Transverse colon (tissue), 4 donors: ENCODE measurements around the gene NFAT5. TPM values are rescaled to one million over a fixed set of nuclear protein-coding genes. Genes with fewer than 3 reads are reported as not detected.
A peak's percentile ranks its signal among the peaks of the same experiment; 100 is the strongest.

ENCODE experiments used
- DNase-seq: peaks from one replicate; pipeline ENCODE4 v3.0.0-alpha.2; 2019
- H3K27ac ChIP-seq, 4 donors: fragments of 200-600 bp; sonication (generic); 2 replicates each; pipeline ENCODE4 v1.5.1; 2016 to 2018; ENCODE audit warnings: inconsistent platforms in 4 of 4
- H3K27me3 ChIP-seq: fragments of 200-600 bp; sonication (generic); 2 replicates; pipeline ENCODE4 v1.5.1; 2017; ENCODE audit warnings: inconsistent platforms
- H3K36me3 ChIP-seq, 4 donors: fragments of 200-600 bp; sonication (generic); 2 replicates each; pipeline ENCODE4 v1.5.1; 2017 to 2019; ENCODE audit warnings: inconsistent platforms in 4 of 4
- H3K4me1 ChIP-seq, 4 donors: fragments of 200-600 bp; sonication (generic); 2 replicates each; pipeline ENCODE4 v1.5.1; 2017 to 2020; ENCODE audit warnings: inconsistent platforms in 4 of 4
- H3K4me3 ChIP-seq, 4 donors: fragments of 200-600 bp; sonication (generic); 1 replicate in 1 of 4; 2 replicates in 3 of 4; pipeline versions ENCODE4 v1.5.1 to v1.6.1; 2017 to 2019; ENCODE audit warnings: inconsistent platforms in 4 of 4
- H3K9me3 ChIP-seq, 2 donors: fragments of 200-600 bp; sonication (generic); 2 replicates each; pipeline ENCODE4 v1.5.1; 2017 to 2019; ENCODE audit warnings: inconsistent platforms in 2 of 2
- EP300 ChIP-seq: sonication (generic); formaldehyde crosslinking; IDR thresholded peaks from one replicate; pipeline ENCODE4 v1.6.1; 2017; ENCODE audit warnings: antibody characterized with exemption, low read depth
- POLR2A ChIP-seq: fragments of 450-650 bp; IDR thresholded peaks from one replicate; pipeline ENCODE4 v1.6.1; 2016; ENCODE audit warnings: antibody characterized with exemption, mild to moderate bottlenecking, moderate library complexity
- POLR2AphosphoS5 ChIP-seq, 3 donors: sonication (generic); formaldehyde crosslinking; IDR thresholded peaks; one replicate each; pipeline ENCODE4 v1.6.1; 2016; ENCODE audit warnings: antibody characterized with exemption in 3 of 3
- WGBS, 2 donors: methylation state at CpG; one replicate each; pipeline ENCODE4 v1.1.5; 2018; ENCODE audit warnings: low coverage in 1 of 2; 5-methylcytosine and 5-hydroxymethylcytosine counted together
- in situ Hi-C, 4 donors: fragments of 200-750 bp; cut with MboI; loops; one replicate each; pipeline versions ENCODE4 v1.15.0 to v1.15.1; 2017; ENCODE audit warnings: low sequenced_read_pairs in 3 of 4, low pct_ligation_motif_present in 1 of 4, low pct_unique_long_range_greater_than_20kb in 1 of 4
- intact Hi-C: fragments of 100-400 bp; cut with DNase I; formaldehyde crosslinking; loops from one replicate; pipeline ENCODE4 v1.15.1; 2023; ENCODE audit warnings: low total_unique reads
- total RNA-seq, 4 donors: library from RNA; depleted of rRNA; stranded (reverse); fragments of >200 nt; gene quantifications; one replicate each; pipeline ENCODE4 v1.1.0, GENCODE V29; 2016
- TF ChIP-seq, protein P1 (sequence below), 5 experiments: fragments of 200-600 bp in 3 of 5; fragments of 450-650 bp in 2 of 5; sonication (generic) in 3 of 5; IDR thresholded peaks; 1 replicate in 2 of 5; 2 replicates in 3 of 5; pipeline ENCODE4 v1.5.1; 2016 to 2017; ENCODE audit warnings: antibody characterized with exemption in 5 of 5, inconsistent platforms in 3 of 5, mild to moderate bottlenecking in 2 of 5, moderate library complexity in 1 of 5

Gene NFAT5
- total RNA-seq, 4 donors from 2014 or later: 37.3 to 131 (median 88.8) TPM

DNA sequence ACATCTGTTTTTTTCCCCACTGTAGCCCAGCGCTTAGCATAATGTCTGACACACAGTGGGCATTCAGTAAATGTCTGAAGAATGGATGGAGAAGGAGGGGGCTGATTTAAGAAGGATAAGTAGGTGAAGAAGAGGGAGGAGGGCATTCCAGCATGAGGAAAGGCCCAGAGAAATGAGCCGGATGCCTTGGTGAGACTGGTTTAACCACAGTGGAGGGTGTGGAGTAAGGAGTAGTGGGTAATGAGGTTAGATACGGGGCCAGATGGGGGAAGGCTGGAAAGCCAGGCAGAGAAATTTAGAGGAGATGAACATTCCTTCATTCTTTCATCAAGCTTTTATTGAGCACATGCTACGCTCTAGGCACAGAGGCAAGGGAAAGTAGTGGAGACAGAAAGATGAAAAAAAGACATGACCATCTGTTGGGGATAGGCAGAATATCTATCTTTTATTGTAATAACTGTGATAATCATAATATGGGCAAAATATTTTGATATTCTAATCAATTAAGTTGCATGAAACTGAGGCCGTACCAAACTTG lies 43.7 kb upstream of the NFAT5 start:
- in situ Hi-C loops (no loop called here), intact Hi-C loops (no loop called here)
- WGBS, 2 donors: 90 to 98% methylated on average over 5 of the region's 5 CpGs
- H3K36me3 ChIP-seq: no peaks in the 10 kb centered on the region
- no peak for TF ChIP-seq EP300
- no peak for TF ChIP-seq POLR2AphosphoS5 (IDR thresholded peaks at IDR 0.05)
- DNase-seq: no peak
- no peak overlapping the region for H3K27ac ChIP-seq
- no peak overlapping the region for H3K4me3 ChIP-seq
- peaks cover 4 to 11% (median 10%) of the 10 kb centered on the region in 4 donors for H3K4me1 ChIP-seq
- no peaks in the 10 kb centered on the region for H3K27me3 ChIP-seq
- H3K9me3 ChIP-seq: no peaks in the 10 kb centered on the region

DNA sequence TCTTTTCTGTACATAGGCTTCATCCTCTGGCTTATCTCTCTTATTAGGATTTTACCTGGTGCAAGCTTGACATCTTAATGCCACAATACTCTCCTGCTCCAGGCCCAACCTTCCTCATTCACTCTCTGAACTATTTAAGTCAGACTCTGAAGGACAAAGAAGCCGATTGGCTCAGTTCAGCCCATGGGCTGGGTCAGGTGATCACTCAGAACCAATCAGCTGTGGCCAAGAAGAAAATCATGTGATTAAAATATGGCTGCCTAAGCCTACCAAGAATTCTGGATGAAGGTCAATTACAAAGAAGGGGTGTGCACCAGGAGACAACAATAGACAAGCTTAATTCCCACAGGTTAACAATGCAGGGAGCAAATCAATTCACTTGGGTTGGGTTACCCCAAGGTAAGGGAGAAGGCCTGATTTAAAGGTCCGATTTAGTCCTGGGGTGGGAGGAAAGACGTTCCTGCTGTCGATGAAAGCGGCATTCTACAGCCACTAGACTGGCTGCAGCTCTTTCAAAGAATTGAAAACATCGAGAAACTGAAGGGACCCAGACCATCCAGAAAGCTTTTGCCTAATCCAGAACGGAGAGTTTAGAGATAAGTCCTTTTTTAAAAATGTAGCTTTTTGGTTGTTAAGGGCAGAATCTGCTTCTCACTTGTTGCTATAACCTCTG lies 42.9 kb upstream of the NFAT5 start:
- no peaks in the 10 kb centered on the region for H3K9me3 ChIP-seq
- no peaks in the 10 kb centered on the region for H3K36me3 ChIP-seq
- TF ChIP-seq POLR2AphosphoS5 (IDR thresholded peaks at IDR 0.05) (no peak), EP300 (no peak), POLR2A (no peak)
- TF ChIP-seq, protein P1, sequence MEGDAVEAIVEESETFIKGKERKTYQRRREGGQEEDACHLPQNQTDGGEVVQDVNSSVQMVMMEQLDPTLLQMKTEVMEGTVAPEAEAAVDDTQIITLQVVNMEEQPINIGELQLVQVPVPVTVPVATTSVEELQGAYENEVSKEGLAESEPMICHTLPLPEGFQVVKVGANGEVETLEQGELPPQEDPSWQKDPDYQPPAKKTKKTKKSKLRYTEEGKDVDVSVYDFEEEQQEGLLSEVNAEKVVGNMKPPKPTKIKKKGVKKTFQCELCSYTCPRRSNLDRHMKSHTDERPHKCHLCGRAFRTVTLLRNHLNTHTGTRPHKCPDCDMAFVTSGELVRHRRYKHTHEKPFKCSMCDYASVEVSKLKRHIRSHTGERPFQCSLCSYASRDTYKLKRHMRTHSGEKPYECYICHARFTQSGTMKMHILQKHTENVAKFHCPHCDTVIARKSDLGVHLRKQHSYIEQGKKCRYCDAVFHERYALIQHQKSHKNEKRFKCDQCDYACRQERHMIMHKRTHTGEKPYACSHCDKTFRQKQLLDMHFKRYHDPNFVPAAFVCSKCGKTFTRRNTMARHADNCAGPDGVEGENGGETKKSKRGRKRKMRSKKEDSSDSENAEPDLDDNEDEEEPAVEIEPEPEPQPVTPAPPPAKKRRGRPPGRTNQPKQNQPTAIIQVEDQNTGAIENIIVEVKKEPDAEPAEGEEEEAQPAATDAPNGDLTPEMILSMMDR (IDR thresholded peaks at IDR 0.05): no peak
- no peaks in the 10 kb centered on the region for H3K27me3 ChIP-seq
- intact Hi-C loops: no loop called here
- in situ Hi-C loops: no loop called here
- H3K4me1 ChIP-seq: peaks cover 4 to 11% (median 10%) of the 10 kb centered on the region in 4 donors
- DNase-seq: no peak
- peak overlapping the region; percentile 23 to 70 (median 58) for H3K27ac ChIP-seq
- H3K4me3 ChIP-seq: no peak overlapping the region
- WGBS, 2 donors: 85% methylated on average over 7 of the region's 7 CpGs; no CpG with 5 or more reads in 1 of the 2 donors

DNA sequence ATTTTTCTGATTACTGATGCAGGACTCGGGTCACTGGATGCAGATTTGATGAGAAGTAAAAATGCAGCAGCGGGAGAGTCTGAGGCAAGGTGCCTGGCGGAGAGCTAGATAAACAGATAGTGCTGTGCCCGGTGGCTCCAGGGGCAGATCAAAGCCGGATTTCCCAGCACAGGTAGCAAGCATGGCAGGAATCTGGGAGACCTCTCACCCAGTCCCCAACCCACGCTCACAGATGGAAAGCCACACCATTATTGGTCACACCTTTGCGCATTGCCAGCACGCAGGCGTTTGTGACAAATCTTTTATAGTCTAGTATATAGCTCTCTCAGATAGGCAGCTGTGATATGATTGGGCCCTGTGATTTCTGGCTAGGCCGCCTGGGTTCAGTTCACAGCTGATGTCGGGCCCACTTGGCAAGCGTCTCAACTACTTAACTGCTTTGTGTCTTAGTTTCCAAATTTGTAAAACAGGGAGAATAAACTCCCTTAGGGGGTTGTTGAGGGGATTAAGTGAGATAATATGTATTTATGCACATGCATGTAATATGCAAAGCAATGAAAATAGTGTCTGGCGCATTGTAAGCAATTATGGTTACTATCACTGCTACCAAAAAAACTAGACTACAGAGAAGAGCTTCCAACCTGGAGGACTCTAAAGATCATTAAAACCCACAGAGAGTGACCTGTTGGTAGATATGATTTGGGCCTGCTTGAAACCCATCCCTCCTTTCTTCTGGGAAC lies 42.0 kb upstream of the NFAT5 start:
- no peaks in the 10 kb centered on the region for H3K36me3 ChIP-seq
- intact Hi-C loops: no loop called here
- WGBS, 2 donors: 49 to 63% methylated on average over 5 to 13 of the region's 13 CpGs
- peak in 1 of 3 donors; percentile 46 for TF ChIP-seq POLR2AphosphoS5 (IDR thresholded peaks at IDR 0.05)
- no peak for TF ChIP-seq POLR2A
- no peaks in the 10 kb centered on the region for H3K27me3 ChIP-seq
- H3K4me3 ChIP-seq: no peak overlapping the region
- peak; percentile 84 for DNase-seq
- peak overlapping the region; percentile 23 to 70 (median 61) for H3K27ac ChIP-seq
- H3K9me3 ChIP-seq: no peaks in the 10 kb centered on the region
- peaks cover 4 to 11% (median 10%) of the 10 kb centered on the region in 4 donors for H3K4me1 ChIP-seq
- in situ Hi-C loops: no loop called here

DNA sequence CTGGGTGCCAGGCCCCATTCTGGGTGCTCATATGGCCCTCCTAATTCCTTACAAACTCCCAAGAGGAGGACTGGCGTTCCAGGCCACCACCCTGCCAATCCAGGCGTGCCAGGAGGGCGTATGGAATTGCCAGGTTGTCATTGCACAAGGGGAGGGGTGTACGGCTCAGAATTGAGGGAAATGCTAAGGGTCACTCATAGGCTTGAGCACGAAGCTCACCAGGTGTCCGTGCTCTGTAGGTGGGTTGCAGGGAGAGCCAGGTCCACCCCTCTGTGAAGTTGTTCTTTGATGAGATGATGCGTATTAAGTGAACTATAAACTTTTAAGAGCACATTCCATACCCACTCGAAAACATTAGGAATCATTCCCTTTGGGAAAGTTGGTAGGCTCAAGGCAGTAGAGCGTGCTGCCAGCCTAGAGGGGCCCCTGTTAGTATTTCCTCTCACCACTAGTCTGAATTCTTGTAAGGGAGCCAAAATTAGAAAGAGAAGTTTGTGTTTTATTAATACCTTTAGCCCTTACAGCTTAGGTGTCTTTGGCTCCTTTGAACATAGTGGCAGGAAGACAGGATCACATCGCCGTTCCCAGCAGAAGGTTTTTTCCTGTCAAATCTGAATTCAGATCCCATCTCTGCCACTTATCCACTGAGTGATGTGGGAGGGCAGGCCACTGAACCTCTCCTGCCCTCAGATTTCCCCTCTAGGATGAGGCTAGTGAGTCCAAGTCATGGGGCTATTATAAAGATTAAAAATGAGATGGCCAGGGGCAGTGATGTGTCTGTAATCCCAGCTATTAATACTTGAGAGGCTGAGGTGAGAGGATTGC lies 38.7 kb upstream of the NFAT5 start:
- intact Hi-C loops: no loop called here
- no peaks in the 10 kb centered on the region for H3K27me3 ChIP-seq
- in situ Hi-C loops: no loop called here
- no peaks in the 10 kb centered on the region for H3K9me3 ChIP-seq
- H3K4me1 ChIP-seq: peaks cover 7 to 22% (median 16%) of the 10 kb centered on the region in 4 donors
- H3K36me3 ChIP-seq: no peaks in the 10 kb centered on the region
- no peak for DNase-seq
- TF ChIP-seq POLR2AphosphoS5 (IDR thresholded peaks at IDR 0.05) (no peak), POLR2A (no peak), EP300 (no peak)
- TF ChIP-seq, protein P1 (IDR thresholded peaks at IDR 0.05): no peak
- 90% methylated on average over 2 to 11 of the region's 11 CpGs for WGBS, 2 donors
- no peak overlapping the region for H3K4me3 ChIP-seq
- no peak overlapping the region for H3K27ac ChIP-seq

DNA sequence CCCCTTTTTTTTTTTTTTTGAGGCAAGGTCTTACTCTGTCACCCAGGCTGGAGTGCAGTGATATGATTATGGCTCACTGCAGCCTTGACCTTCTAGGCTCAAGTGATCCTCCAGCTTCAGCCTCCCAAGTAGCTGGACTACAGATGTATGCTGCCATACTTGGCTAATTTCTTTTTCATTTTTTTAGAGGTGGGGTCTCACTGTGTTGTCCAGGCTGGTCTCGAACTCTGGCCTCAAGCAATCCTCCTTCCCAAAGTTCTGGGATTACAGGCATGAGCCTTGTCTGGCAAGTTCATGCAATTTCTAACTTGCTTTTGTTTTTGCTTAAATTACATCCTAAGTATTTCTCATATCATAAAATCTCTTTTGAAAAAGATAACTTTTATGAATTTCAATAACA lies 33.8 kb upstream of the NFAT5 start:
- Histone ChIP-seq H3K36me3 (no peaks in the 10 kb centered on the region), H3K9me3 (no peaks in the 10 kb centered on the region), H3K27me3 (no peaks in the 10 kb centered on the region), H3K4me3 (no peak overlapping the region), H3K27ac (no peak overlapping the region), H3K4me1 (peaks cover 3 to 13% (median 5%) of the 10 kb centered on the region in 4 donors)
- in situ Hi-C loops (no loop called here), intact Hi-C loops (no loop called here)
- DNase-seq: no peak
- TF ChIP-seq POLR2A: no peak
- 100% methylated on average over 1 of the region's 1 CpG for WGBS, 2 donors
